Right cardiac atrium (tissue), 5 donors: ENCODE data around the gene SLC41A3. TPM values are rescaled to one million over a fixed set of nuclear protein-coding genes. Genes with fewer than 3 reads are reported as not detected.

Experiments
- ATAC-seq, 2 donors: fragments of 200-7000 bp; cut with Tn5 transposase; one replicate each; pipeline versions ENCODE4 v1.8.0 to v1.9.1; 2020; ENCODE audit warnings: moderate library complexity in 2 of 2, mild to moderate bottlenecking in 1 of 2
- DNase-seq, 3 donors: peaks; one replicate each; pipeline ENCODE4 v3.0.0-alpha.2; 2020
- H3K27ac ChIP-seq: one replicate; pipeline ENCODE4 v1.5.1; 2013; ENCODE audit warnings: mild to moderate bottlenecking, low read length, control low read depth, moderate library complexity
- H3K27me3 ChIP-seq: one replicate; pipeline ENCODE4 v1.6.1; 2013; ENCODE audit not compliant: control insufficient read depth, insufficient read depth
- H3K4me1 ChIP-seq: one replicate; pipeline ENCODE4 v1.6.1; 2013; ENCODE audit warnings: low read length; ENCODE audit not compliant: control insufficient read depth, insufficient read depth
- H3K4me3 ChIP-seq: one replicate; pipeline ENCODE4 v1.5.1; 2013; ENCODE audit warnings: low read length, control low read depth
- H3K9me3 ChIP-seq: one replicate; pipeline ENCODE4 v1.6.1; 2013; ENCODE audit warnings: low read length; ENCODE audit not compliant: control insufficient read depth
- WGBS: extraction: QIAGEN DNeasy Blood & Tissue Kit; methylation state at CpG from one replicate; pipeline ENCODE4 v1.1.7; 2013; 5-methylcytosine and 5-hydroxymethylcytosine counted together
- intact Hi-C, 4 donors: fragments of 100-400 bp; cut with DNase I; formaldehyde crosslinking; loops; one replicate each; pipeline versions ENCODE4 v1.11.0 to v1.14.0; 2022 to 2023
- polyA plus RNA-seq: library from polyadenylated mRNA; stranded (reverse); fragments of 200-250 nt; gene quantifications from one replicate; pipeline ENCODE4 v1.2.3, GENCODE V29; 2013
- total RNA-seq, 4 donors: library from RNA; stranded (reverse); fragmentation: NEBNext Ultra II Directional; extraction: Animal tissue kit (Norgen Biotek cat#: 25700); gene quantifications; one replicate each; pipeline ENCODE4 v1.2.1, GENCODE V29; 2021
- donor health status: healthy with polysubstance abuse.
- donor health status: DM: no; HTN: yes; CAD: no.
- donor health status: DM: no; HTN: no; CAD: no.
- donor health status: DM: no; HTN: yes; CAD: no; lungs with severe emphysema.
- donor health status: DM: yes; HTN: yes; CAD: no.

Gene SLC41A3
- total and polyA plus RNA-seq, 5 donors = 25.6 to 38.9 (median 36.9) TPM

DNA sequence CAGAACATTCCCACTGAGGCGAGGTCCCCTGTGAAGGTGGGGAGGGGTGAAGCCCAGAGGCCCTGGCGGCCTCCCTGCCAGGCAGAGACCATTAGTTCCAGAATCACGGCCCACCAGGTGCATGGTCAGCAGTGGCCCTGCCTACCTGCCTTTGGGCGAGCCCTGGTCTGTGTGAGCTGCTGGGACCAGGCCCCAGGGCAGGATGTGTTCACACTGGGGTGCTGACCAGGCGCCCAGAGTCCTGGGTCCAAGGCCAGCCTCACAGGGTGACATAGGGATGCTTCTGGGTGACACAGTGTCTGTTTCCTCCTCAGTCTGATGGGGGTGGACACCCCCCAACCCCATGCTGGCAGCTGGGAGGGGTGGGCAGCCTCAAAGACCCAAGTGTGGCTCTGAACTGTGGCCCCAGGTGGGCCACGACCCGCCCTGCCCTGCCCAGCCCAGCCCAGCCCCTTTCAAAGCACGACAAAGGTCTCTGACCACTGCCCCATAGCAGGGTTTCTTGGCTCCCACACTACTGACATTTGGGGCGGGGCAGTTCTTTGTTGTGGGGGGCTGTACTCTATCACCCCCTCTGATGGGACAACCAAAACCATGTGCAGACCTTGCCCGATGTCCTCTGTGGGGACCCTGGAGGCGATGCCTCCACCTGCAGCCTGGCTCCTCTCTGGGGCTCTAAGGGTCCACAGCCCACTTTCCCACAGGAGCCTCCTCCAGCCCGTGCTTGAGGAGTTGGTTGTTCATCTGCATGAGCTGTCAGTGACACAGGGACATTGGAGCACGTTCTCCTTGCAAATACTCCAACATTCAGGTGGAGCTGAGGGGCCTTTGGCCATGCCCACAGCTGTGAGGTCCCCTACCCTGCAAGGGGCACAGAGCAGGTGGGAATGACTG lies 44.8 kb upstream of the SLC41A3 start:
- no peak overlapping the region for H3K4me3 ChIP-seq
- 92% methylated on average over 13 of the region's 13 CpGs for WGBS
- ATAC-seq (no peak), DNase-seq (peak in 1 of 3 donors; percentile 29)
- no peaks in the 10 kb centered on the region for H3K9me3 ChIP-seq
- no peaks in the 10 kb centered on the region for H3K4me1 ChIP-seq
- H3K27ac ChIP-seq = no peak overlapping the region
- intact Hi-C loops = no loop called here
- no peaks in the 10 kb centered on the region for H3K27me3 ChIP-seq

DNA sequence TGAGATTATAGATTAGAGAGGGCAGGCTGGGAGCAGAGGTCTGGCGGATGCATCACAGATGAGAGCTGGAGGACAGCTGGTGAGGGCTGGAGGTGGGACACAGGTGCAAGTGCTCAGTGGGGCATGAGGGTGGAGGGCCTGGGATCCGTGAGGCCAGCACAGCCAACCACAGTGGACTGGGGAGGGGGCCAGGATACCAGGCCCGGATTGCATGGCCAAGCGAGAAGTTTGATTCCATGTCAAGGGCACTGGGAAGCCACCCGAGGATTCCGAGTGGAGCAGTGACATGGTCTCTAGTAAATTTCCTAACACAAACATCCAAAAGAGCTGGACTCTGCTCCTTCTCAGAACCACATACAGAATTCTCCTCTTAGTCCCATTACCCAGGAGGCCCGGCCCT lies 44.0 kb upstream of the SLC41A3 start:
- DNase-seq (peak in 1 of 3 donors; percentile 18), ATAC-seq (no peak)
- Histone ChIP-seq H3K4me1 (no peaks in the 10 kb centered on the region), H3K27ac (no peak overlapping the region), H3K9me3 (no peaks in the 10 kb centered on the region), H3K27me3 (no peaks in the 10 kb centered on the region), H3K4me3 (no peak overlapping the region)
- 89% methylated on average over 7 of the region's 7 CpGs for WGBS
- intact Hi-C loops = no loop called here

DNA sequence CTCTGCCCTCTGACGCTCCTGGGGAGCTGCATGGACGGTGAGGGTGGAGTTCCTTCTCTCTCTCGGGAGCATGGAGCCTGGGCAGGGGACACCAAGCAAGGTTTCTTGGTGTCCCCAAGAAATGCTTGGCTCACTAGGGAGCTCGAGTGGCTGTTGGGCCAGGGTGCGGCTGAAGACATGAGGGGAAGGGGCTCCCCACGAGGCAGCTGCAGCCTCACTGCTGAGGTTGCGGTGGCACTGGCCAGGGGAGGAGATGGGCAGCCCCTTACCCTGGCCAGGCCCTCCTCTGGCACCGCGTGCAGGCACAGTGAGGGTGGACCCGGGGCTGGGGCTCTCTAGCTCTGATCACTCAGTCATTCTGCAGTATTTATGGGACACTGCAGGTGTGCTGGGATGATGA lies 43.5 kb upstream of the SLC41A3 start:
- peak in 1 of 3 donors; percentile 33 for DNase-seq
- intact Hi-C loops = no loop called here
- WGBS = 93% methylated on average over 10 of the region's 10 CpGs

DNA sequence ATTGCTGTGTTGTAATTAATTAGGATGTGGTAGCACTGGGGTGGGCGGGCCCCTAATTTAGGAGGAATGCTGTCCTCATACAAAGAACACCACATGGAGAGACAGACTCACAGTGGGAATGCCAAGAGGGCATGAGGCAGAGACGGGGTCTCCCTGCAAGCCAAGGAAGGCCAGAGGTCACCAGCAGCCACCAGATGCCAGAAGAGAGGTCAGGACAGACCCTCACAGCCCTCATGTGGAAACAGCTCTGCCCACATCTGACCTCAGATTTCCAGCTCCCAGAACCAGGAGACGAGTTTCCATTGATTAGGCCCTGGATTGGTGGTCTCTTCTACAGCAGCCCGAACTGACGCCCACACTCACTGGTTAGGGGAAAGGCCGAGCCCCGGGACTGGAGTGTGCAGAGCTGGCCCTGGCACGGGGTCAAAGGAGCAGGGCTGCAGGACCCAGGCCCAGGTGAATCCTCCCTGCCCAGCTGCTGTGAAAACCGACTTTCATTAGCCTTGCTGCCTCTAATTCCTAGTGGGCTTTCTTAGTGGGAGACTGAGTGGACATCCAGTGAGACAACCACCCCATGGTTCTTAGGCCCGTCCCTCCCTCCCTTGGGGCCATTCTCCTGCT lies 43.0 kb upstream of the SLC41A3 start:
- H3K4me3 ChIP-seq = no peak overlapping the region
- H3K27me3 ChIP-seq = no peaks in the 10 kb centered on the region
- no peak overlapping the region for H3K27ac ChIP-seq
- WGBS = 83% methylated on average over 10 of the region's 10 CpGs
- ATAC-seq (no peak), DNase-seq (peak in 1 of 3 donors; percentile 9)
- H3K4me1 ChIP-seq = no peaks in the 10 kb centered on the region
- no peaks in the 10 kb centered on the region for H3K9me3 ChIP-seq
- intact Hi-C loops = no loop called here

More for the DNA sequence above, 43.5 kb upstream of the SLC41A3 start:
- no peaks in the 10 kb centered on the region for H3K27me3 ChIP-seq
- no peak overlapping the region for H3K4me3 ChIP-seq
- no peaks in the 10 kb centered on the region for H3K9me3 ChIP-seq
- H3K4me1 ChIP-seq = no peaks in the 10 kb centered on the region
- no peak for ATAC-seq
- H3K27ac ChIP-seq = no peak overlapping the region

DNA sequence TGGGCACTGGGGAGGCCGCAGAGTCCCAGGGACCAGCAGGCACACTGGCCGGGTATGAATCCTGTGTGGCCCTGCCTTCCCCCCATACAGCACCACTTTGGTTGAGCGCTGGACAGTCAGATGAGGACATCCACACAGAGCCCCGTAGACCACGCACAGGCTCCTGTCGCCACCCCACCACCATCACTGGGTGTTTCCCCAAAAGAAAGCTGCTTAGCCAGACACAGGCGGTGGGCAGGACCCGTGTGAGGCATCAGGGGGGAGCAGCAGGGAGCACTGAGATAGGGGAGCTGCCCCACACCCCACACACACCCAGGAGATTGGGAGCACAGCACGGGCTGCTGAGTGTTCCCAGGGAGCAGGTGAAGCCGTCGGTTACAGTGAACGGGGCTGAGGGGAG lies 42.4 kb upstream of the SLC41A3 start:
- H3K4me1 ChIP-seq = no peaks in the 10 kb centered on the region
- 84% methylated on average over 12 of the region's 12 CpGs for WGBS
- ATAC-seq (peak in 1 of 2 donors; percentile 15), DNase-seq (peak in 1 of 3 donors; percentile 29)
- intact Hi-C loops = no loop called here
- H3K4me3 ChIP-seq = no peak overlapping the region
- no peaks in the 10 kb centered on the region for H3K27me3 ChIP-seq
- no peaks in the 10 kb centered on the region for H3K9me3 ChIP-seq
- H3K27ac ChIP-seq = no peak overlapping the region

DNA sequence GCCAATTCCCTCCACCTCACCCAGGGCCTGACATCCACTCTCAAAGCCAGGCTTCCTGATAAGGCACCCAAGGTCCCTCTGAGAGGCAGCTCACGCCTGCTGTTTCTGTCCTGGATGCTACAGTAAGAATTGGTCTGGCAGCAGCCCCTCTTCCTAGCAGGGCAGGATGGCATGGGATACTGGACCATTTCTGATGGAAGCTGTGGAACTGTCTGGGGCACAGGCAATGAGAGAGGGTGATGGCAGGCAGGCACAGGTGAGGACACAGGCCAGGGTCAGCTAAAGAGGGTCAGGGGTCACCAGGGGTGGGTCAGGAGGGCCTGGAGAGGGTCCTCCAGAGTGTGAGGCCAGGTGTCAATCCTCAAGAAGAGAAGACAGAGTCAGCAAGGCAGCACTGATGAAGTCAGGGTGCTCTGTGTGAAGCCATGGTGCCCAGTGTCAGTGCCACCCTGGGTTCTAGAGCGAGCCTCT lies 41.9 kb upstream of the SLC41A3 start:
- Histone ChIP-seq H3K9me3 (no peaks in the 10 kb centered on the region), H3K27ac (no peak overlapping the region), H3K27me3 (no peaks in the 10 kb centered on the region), H3K4me3 (no peak overlapping the region), H3K4me1 (no peaks in the 10 kb centered on the region)
- WGBS = 93% methylated on average over 2 of the region's 2 CpGs
- intact Hi-C loops = no loop called here
- DNase-seq (no peak), ATAC-seq (no peak)

DNA sequence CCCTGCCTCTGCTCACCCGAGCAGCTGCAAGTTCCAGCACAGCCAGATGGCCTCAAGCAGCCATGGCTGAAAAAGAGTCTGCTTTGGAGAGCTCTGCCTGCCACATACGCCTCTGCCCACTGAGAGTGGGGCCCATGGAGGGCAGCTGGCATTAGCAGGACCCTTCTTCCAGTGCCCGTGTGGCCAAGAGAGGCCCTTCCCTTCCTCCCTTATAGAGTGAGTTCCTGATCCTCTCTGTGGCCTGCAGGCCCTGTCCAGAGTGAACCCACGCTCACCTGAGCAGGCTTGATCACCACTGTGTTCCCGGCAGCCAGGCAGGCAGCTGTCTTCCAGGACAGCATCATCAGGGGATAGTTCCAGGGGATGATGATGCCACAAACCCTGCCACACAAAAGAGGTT lies 41.4 kb upstream of the SLC41A3 start:
- no peak for ATAC-seq
- peak in 1 of 3 donors; percentile 21 for DNase-seq
- 89% methylated on average over 5 of the region's 5 CpGs for WGBS

DNA sequence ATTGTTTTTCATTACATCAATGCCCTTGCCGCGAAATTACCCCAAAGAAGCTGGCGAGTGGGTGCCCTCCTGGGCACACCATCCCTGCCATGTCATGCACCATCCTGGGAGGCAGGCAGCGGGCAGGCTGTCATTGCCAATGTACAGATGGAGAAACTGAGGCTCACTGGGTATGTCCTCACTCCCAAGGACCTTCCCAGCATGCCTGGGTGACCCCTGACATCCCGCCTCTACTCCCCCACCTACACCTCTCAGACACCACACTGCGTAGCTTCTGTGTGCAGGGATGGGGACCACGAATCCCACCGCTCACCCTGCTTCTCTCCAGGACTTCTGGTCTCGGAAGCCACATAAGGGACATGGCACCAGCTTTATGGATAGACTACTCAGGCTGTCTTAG lies 41.0 kb upstream of the SLC41A3 start:
- Histone ChIP-seq H3K27ac (no peak overlapping the region), H3K9me3 (no peaks in the 10 kb centered on the region), H3K27me3 (no peaks in the 10 kb centered on the region), H3K4me1 (no peaks in the 10 kb centered on the region), H3K4me3 (no peak overlapping the region)
- 95% methylated on average over 9 of the region's 9 CpGs for WGBS
- intact Hi-C loops = no loop called here
- no peak for ATAC-seq
- peak in 1 of 3 donors; percentile 29 for DNase-seq

More for the DNA sequence above, 41.4 kb upstream of the SLC41A3 start:
- no peaks in the 10 kb centered on the region for H3K4me1 ChIP-seq
- intact Hi-C loops = no loop called here
- H3K27ac ChIP-seq = no peak overlapping the region
- no peak overlapping the region for H3K4me3 ChIP-seq
- no peaks in the 10 kb centered on the region for H3K27me3 ChIP-seq
- no peaks in the 10 kb centered on the region for H3K9me3 ChIP-seq

DNA sequence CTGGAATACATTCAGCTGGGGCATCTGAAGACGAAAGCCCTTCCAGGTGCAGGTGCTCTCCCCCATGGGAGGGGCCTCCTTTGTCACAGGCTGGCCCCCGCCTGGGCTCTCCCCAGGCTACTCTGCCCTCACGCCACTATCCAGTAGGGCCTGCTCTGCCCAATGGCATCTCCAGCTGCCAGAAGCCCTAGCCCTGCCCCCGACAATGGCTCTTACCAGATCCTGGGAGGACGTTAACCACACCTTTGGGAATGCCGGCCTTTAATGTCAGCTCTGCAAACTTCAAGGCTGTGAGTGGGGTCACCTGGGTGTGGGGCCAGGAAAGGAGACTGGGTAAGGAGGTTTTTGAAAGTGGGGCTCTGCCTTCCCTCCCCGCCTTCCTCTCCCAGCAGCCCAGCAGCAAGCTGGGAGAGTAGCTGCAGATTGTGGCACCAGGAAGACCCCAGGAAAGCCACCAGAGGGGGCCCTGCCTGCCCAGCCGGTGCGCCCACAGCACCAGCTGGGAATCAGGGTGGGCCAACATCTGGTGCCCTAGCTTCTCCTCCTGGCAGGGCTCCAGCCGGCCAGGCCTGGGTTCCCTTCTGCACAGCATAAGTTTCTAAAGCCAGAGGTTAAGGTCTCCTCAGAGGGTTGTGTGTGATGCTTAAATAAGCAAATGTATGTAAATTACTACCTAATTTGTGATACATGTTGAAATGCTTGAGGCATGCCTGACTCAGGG lies 40.4 kb upstream of the SLC41A3 start:
- Histone ChIP-seq H3K27ac (no peak overlapping the region), H3K4me3 (no peak overlapping the region), H3K27me3 (no peaks in the 10 kb centered on the region), H3K4me1 (no peaks in the 10 kb centered on the region), H3K9me3 (no peaks in the 10 kb centered on the region)
- no peak for ATAC-seq
- DNase-seq = peak in 1 of 3 donors; percentile 36
- 68% methylated on average over 10 of the region's 10 CpGs for WGBS
- intact Hi-C loops = no loop called here

DNA sequence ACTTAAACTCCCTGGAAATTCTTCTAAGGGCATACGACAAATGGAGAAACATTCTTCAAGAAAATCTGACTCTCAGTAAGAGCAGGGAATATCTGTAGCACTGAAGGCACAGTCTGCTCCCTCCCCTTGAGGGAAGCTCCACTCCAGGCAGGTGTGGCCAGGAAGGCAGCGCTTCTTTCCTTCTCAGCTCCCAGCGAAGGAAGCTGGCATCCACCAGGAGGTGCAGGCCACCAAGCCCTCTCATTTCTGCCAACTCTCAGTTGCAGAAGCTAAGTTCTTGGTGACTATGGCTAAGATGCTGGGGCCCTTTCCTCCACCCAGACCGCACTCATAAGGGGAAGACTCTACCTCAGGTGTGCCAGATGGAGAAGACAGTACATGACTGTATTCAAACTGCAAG lies 37.7 kb upstream of the SLC41A3 start:
- 84% methylated on average over 4 of the region's 4 CpGs for WGBS
- intact Hi-C loops = no loop called here
- no peak for DNase-seq
- no peaks in the 10 kb centered on the region for H3K27me3 ChIP-seq
- no peaks in the 10 kb centered on the region for H3K4me1 ChIP-seq
- no peak overlapping the region for H3K4me3 ChIP-seq
- no peaks in the 10 kb centered on the region for H3K9me3 ChIP-seq
- no peak overlapping the region for H3K27ac ChIP-seq
- no peak for ATAC-seq

DNA sequence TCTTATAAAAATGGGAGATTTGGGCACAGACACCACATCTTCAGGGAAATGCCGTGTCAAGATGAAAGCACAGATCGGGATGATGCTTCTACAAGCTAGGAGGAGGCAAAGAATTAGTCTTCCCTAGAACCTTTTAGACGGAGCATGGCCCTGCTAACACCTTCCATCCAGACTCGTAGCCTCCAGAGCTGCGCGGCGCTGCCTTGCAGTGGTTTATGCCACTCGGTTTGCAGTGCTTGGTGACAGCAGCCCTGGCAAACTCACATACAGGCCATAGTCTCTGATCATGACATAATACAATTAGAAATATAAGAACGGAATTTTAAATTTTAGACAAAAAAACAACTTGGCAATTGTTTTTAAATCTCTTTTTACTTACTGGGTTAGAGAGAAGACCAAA lies 37.1 kb upstream of the SLC41A3 start:
- Histone ChIP-seq H3K4me1 (no peaks in the 10 kb centered on the region), H3K9me3 (no peaks in the 10 kb centered on the region), H3K4me3 (no peak overlapping the region), H3K27me3 (no peaks in the 10 kb centered on the region), H3K27ac (no peak overlapping the region)
- DNase-seq (peak in 1 of 3 donors; percentile 30), ATAC-seq (no peak)
- WGBS = 88% methylated on average over 9 of the region's 9 CpGs
- intact Hi-C loops = no loop called here
